Thymus (tissue), 14 donors: ENCODE data around the gene NOC2L. TPM values are rescaled to one million over a fixed set of nuclear protein-coding genes. Genes with fewer than 3 reads are reported as not detected.
A peak's percentile ranks its signal among the peaks of the same experiment; 100 is the strongest.

ENCODE experiments used
- DNase-seq, 9 donors: peaks; one replicate each; pipeline ENCODE4 v3.0.0-alpha.2; 2013; ENCODE audit warnings: low spot score in 9 of 9, low read depth in 6 of 9, missing footprints in 1 of 9
- H3K27ac ChIP-seq, 2 donors: one replicate each; pipeline ENCODE4 v1.5.1; 2013; ENCODE audit warnings: control low read depth in 1 of 2, low read depth in 1 of 2, low read length in 1 of 2, mild to moderate bottlenecking in 1 of 2, moderate library complexity in 1 of 2
- H3K27me3 ChIP-seq, 2 donors: one replicate each; pipeline ENCODE4 v1.5.1; 2013; ENCODE audit warnings: low read length in 1 of 2; ENCODE audit not compliant: control insufficient read depth in 2 of 2, insufficient read depth in 1 of 2
- H3K36me3 ChIP-seq, 2 donors: one replicate each; pipeline ENCODE4 v1.5.1; 2013; ENCODE audit warnings: low read length in 1 of 2, mild to moderate bottlenecking in 1 of 2, moderate library complexity in 1 of 2; ENCODE audit not compliant: control insufficient read depth in 2 of 2, insufficient read depth in 2 of 2
- H3K4me1 ChIP-seq, 2 donors: one replicate each; pipeline ENCODE4 v1.5.1; 2013; ENCODE audit warnings: low read length in 2 of 2; ENCODE audit not compliant: control insufficient read depth in 2 of 2, insufficient read depth in 2 of 2
- H3K4me3 ChIP-seq, 2 donors: one replicate each; pipeline ENCODE4 v1.5.1; 2013; ENCODE audit warnings: low read length in 2 of 2, control low read depth in 1 of 2, mild to moderate bottlenecking in 1 of 2
- H3K9me3 ChIP-seq, 2 donors: one replicate each; pipeline ENCODE4 v1.5.1; 2013; ENCODE audit warnings: low read length in 1 of 2, mild to moderate bottlenecking in 1 of 2; ENCODE audit not compliant: control insufficient read depth in 2 of 2, insufficient read depth in 1 of 2
- WGBS: extraction: QIAGEN DNeasy Blood & Tissue Kit; methylation state at CpG from one replicate; pipeline ENCODE4 v1.1.7; 2013; 5-methylcytosine and 5-hydroxymethylcytosine counted together
- long read RNA-seq, 10 donors: transcript quantifications; one replicate each; lab custom pipeline, GENCODE V29; 2026
- polyA plus RNA-seq: library from polyadenylated mRNA; stranded (reverse); fragments of 200-250 nt; gene quantifications from one replicate; pipeline ENCODE4 v1.2.3, GENCODE V29; 2013
- total RNA-seq: library from RNA; stranded (reverse); fragments of 120-200 nt; gene quantifications from one replicate; pipeline ENCODE4 v1.2.4, GENCODE V29; 2013
- donor health status: healthy.

Gene NOC2L
- 45.5 TPM for total RNA-seq
- polyA plus RNA-seq, result 74.3 TPM
- long read RNA-seq, donor 1, result 0 reads
- long read RNA-seq, donor 2, transcript NOC2L-201 (19 exons, 2,790 nt), result major isoform, 10 of 23 reads
- long read RNA-seq, donor 2, partial matches to known transcripts, result 12 of 23 reads
- long read RNA-seq, donor 2, other reads (novel, unspliced or antisense), result 0 of 23 reads
- long read RNA-seq, donor 3, transcript NOC2L-201 (19 exons, 2,790 nt), result major isoform, 8 of 9 reads
- long read RNA-seq, donor 3, partial matches to known transcripts, result 0 of 9 reads
- long read RNA-seq, donor 3, other reads (novel, unspliced or antisense), result 0 of 9 reads
- long read RNA-seq, donor 4, partial matches to known transcripts, result 0 of 9 reads
- long read RNA-seq, donor 4, other reads (novel, unspliced or antisense), result 5 of 9 reads
- long read RNA-seq, donor 5, transcript NOC2L-201 (19 exons, 2,790 nt), result major isoform, 5 of 19 reads
- long read RNA-seq, donor 5, partial matches to known transcripts, result 5 of 19 reads
- long read RNA-seq, donor 5, other reads (novel, unspliced or antisense), result 7 of 19 reads
- long read RNA-seq, donor 6, transcript NOC2L-201 (19 exons, 2,790 nt), result major isoform, 10 of 12 reads
- long read RNA-seq, donor 6, partial matches to known transcripts, result 0 of 12 reads
- long read RNA-seq, donor 6, other reads (novel, unspliced or antisense), result 0 of 12 reads
- long read RNA-seq, donor 7, result 0 reads
- long read RNA-seq, donor 8, partial matches to known transcripts, result 0 of 2 reads
- long read RNA-seq, donor 8, other reads (novel, unspliced or antisense), result 0 of 2 reads
- long read RNA-seq, donor 9, partial matches to known transcripts, result 0 of 4 reads
- long read RNA-seq, donor 9, other reads (novel, unspliced or antisense), result 0 of 4 reads
- long read RNA-seq, donor 10, partial matches to known transcripts, result 0 of 1 reads
- long read RNA-seq, donor 10, other reads (novel, unspliced or antisense), result 0 of 1 reads

DNA sequence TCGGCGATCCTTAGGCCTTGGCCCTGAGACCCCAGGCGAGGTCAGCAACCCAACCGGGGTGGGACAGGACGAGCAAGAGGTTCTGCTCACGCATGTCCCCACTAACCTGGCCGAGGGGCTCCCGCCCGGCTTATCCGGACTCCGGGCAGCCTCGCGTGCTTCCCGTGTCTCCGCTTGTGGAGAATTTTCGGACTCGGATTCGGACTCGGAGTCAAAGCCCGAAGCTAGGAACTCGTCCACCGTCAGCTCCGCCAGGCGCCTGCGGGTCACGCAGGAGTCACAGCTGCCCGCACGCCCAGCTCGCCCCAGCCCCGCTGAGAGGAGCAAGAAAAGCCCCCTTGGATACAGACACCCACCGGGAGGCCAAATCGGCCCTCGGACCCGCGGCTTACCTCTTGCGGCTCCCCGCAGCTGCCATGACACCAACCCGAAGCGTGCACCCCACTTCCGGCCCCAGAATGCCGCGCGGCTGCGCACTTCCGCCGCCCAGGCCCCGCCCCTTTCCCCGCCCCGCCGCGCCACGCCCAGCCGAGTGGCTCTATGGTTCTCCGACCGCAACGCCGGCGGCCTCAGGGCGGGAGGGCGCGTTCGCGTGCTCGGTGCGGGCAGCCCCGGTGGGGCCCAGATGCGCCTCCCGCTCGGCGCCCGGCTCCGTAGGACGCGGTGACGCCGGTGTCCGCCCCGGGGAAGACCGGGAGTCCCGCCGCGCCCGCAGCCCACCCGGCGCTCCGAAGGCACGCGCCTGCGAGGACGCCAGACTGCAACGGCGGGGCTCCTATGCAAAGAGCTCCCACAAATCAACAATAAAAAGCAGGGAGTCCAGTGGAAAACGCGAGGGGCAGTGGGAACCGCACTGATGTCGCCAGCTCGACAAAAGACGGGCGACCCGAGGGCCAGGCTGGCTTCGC lies at the start of gene NOC2L:
Gene NOC2L (minus strand): TSS at position 434 of the 908 bp plus-strand sequence. CDS start 16 bp downstream, at position 418.
- H3K4me3 ChIP-seq, result peak within 1 kb of the TSS; percentile 67 to 92
- H3K9me3 ChIP-seq, result no peaks in the 10 kb centered on the region
- DNase-seq, result peak; percentile 55 to 94 (median 86)
- H3K4me1 ChIP-seq, result peaks cover 13 to 17% of the 10 kb centered on the region in 2 donors
- no peak within 1 kb of the TSS for H3K27ac ChIP-seq
- H3K36me3 ChIP-seq, result peaks cover 29 to 38% of the 10 kb centered on the region in 2 donors
- 8% methylated on average over 100 of the region's 101 CpGs for WGBS
- peaks cover 5 to 15% of the 10 kb centered on the region in 2 donors for H3K27me3 ChIP-seq

GRCh38 chr1:1006305-1007159 lies 47.5 kb upstream of the NOC2L start:
- Histone ChIP-seq H3K4me3 (no peak overlapping the region), H3K9me3 (no peaks in the 10 kb centered on the region), H3K27ac (no peak overlapping the region), H3K36me3 (no peaks in the 10 kb centered on the region), H3K4me1 (peaks cover 11 to 24% of the 10 kb centered on the region in 2 donors), H3K27me3 (peaks cover 17 to 53% of the 10 kb centered on the region in 2 donors)
- WGBS, result 94% methylated on average over 37 of the region's 37 CpGs
- no peak for DNase-seq

GRCh38 chr1:1005774-1006304 lies 46.8 kb upstream of the NOC2L start:
- Histone ChIP-seq H3K4me3 (no peak overlapping the region), H3K4me1 (peaks cover 16 to 30% of the 10 kb centered on the region in 2 donors), H3K9me3 (peaks cover 0 to under 1% of the 10 kb centered on the region in 2 donors), H3K36me3 (no peaks in the 10 kb centered on the region), H3K27me3 (peaks cover 24 to 59% of the 10 kb centered on the region in 2 donors), H3K27ac (no peak overlapping the region)
- DNase-seq, result no peak
- WGBS, result 89% methylated on average over 23 of the region's 23 CpGs

GRCh38 chr1:1004780-1005697 lies 46.0 kb upstream of the NOC2L start:
- Histone ChIP-seq H3K27ac (no peak overlapping the region), H3K4me1 (peaks cover 20 to 37% of the 10 kb centered on the region in 2 donors), H3K27me3 (peaks cover 32 to 66% of the 10 kb centered on the region in 2 donors)

DNA sequence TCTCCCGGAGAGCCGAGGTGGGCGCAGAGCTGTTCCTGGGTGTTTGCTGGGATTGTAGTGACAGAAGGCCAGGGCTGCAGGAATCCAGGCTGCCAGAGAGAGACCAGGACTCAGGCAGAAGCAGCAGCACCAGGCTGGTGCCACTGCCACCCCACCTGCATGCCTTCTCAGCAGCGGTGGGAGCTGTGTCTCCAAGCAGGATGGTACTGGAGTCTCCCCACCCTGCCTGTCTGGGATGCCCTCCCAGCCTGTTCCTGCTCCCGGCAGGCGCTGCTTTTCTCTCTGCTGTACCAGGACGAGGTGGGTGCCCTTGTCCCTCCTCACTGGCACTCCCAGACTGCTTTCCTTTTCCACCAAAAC lies 45.3 kb upstream of the NOC2L start:
- peaks cover 24 to 39% of the 10 kb centered on the region in 2 donors for H3K4me1 ChIP-seq
- no peak overlapping the region for H3K4me3 ChIP-seq
- H3K36me3 ChIP-seq, result no peaks in the 10 kb centered on the region
- peaks cover 33 to 69% of the 10 kb centered on the region in 2 donors for H3K27me3 ChIP-seq
- 33% methylated on average over 7 of the region's 7 CpGs for WGBS
- H3K9me3 ChIP-seq, result peaks cover 0 to 1% of the 10 kb centered on the region in 2 donors
- no peak for DNase-seq
- no peak overlapping the region for H3K27ac ChIP-seq

More at GRCh38 chr1:1004780-1005697, 46.0 kb upstream of the NOC2L start:
- 9% methylated on average over 21 of the region's 21 CpGs for WGBS
- DNase-seq, result no peak
- Histone ChIP-seq H3K4me3 (no peak overlapping the region), H3K9me3 (peaks cover 0 to 1% of the 10 kb centered on the region in 2 donors), H3K36me3 (no peaks in the 10 kb centered on the region)

DNA sequence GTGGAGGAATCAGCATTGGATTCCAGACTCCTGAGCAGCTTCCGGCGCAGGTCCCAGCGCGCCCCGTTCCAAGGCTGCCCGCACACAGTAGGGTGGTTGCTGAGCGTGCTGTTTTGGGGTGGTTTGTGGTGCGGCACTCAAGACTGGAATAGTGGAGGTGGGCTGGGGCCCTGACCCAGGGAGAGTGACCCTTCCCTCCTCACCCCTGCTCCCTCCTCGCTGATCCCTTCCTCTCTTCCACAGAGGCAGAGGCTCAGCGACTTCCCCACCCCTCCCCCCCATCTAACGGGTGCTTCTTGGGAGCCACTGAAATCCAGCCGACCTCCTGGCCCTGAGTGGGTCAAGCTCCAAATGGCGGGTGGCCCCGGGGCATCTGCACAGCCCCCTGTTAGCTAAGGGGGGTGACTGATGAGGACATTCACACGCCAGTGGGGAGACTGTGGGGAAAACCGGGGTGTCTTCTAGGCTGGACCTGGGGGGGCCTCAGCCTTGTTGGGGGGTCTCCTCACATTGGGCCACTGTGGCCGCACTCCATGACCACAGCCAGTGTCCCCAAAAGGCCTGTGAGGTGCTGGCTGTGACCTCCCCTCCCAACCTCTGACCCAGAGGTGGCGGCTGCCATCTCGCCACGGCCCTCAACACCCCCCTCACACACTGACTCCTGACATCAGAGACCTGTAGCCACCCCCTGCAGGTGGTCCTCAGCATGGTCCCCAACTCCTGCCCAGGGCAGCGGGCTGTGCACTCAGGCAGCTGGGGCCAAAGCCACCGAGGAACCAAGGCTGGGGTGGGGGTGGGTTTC lies 44.8 kb upstream of the NOC2L start:
- H3K27me3 ChIP-seq, result peaks cover 37 to 73% of the 10 kb centered on the region in 2 donors
- peaks cover 0 to 1% of the 10 kb centered on the region in 2 donors for H3K9me3 ChIP-seq
- 91% methylated on average over 22 of the region's 22 CpGs for WGBS
- no peaks in the 10 kb centered on the region for H3K36me3 ChIP-seq
- peaks cover 30 to 39% of the 10 kb centered on the region in 2 donors for H3K4me1 ChIP-seq
- no peak overlapping the region for H3K4me3 ChIP-seq
- no peak for DNase-seq
- no peak overlapping the region for H3K27ac ChIP-seq
